Activated T-cell treated with anti-CD3 and anti-CD28 coated beads, Interleukin-2, amount 50 U/mL, for 4 hours (primary cell): ENCODE data around the gene ALLC. TPM values are rescaled to one million over a fixed set of nuclear protein-coding genes. Genes with fewer than 3 reads are reported as not detected.

Experiments
- ATAC-seq, 2 donors: fragments of 200-7000 bp; cut with Tn5 transposase; one replicate each; pipeline ENCODE4 v1.10.0; 2021
- DNase-seq: peaks from one replicate; pipeline ENCODE4 v3.0.0-alpha.2; 2020
- H3K27me3 Mint-ChIP-seq: one replicate; pipeline ENCODE4 v1.8.0; 2021; ENCODE audit warnings: low read depth, mixed read lengths
- H3K36me3 Mint-ChIP-seq: one replicate; pipeline ENCODE4 v1.8.0; 2022; ENCODE audit warnings: mixed read lengths; ENCODE audit not compliant: insufficient read depth
- H3K4me1 Mint-ChIP-seq: one replicate; pipeline ENCODE4 v1.8.0; 2021; ENCODE audit warnings: low read depth, mixed read lengths
- H3K4me3 Mint-ChIP-seq: one replicate; pipeline ENCODE4 v1.8.0; 2021; ENCODE audit warnings: mild to moderate bottlenecking, moderate library complexity, mixed read lengths
- H3K9me3 Mint-ChIP-seq: one replicate; pipeline ENCODE4 v1.8.0; 2021; ENCODE audit warnings: mixed read lengths
- total RNA-seq, 3 donors: library from RNA; stranded (reverse); gene quantifications; one replicate each; pipeline ENCODE4 v1.2.1, GENCODE V29; 2021

Gene ALLC
- total RNA-seq, 3 donors from 2014 or later = not detected

DNA sequence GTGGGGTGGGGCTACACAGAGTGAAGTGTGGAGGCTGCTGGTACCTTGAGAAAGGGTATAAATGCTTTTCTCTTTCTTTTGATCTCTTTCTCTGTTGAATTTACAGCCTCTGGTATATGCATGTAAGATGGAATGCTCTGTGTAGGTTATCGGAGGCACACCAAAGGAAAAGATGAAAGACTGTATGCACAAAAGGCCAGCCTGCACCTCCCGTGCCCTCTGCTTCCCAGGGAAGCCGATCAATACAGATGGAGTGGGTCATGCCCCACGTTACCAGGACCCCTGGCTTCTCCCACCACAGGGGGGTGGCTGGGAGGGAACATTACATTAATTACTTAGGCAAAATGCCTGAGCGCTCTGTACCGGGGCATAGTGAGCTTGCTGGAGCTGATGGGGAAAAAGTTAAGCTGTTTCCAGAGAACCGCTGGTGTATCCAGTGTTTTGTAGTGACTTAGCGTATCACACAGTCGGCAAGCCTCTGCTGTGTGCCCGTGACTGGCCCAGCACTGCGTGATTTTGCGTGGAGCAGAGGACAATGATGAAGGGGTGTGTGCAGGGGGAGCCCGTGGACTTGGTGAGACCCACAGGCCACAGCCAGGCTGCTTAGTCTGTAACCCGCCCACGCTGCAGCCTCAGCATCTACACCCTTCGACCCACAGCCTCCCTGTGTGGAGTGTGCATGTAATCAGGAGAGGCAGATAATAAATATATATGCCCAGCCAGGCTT is 8.0 kb downstream of the ALLC start:
- H3K4me3 Mint-ChIP-seq = no peak overlapping the region
- H3K36me3 Mint-ChIP-seq = no peaks in the 10 kb centered on the region
- ATAC-seq (no peak), DNase-seq (no peak)
- peaks cover 1% of the 10 kb centered on the region for H3K4me1 Mint-ChIP-seq
- peaks cover 9% of the 10 kb centered on the region for H3K27me3 Mint-ChIP-seq
- H3K9me3 Mint-ChIP-seq = no peaks in the 10 kb centered on the region

DNA sequence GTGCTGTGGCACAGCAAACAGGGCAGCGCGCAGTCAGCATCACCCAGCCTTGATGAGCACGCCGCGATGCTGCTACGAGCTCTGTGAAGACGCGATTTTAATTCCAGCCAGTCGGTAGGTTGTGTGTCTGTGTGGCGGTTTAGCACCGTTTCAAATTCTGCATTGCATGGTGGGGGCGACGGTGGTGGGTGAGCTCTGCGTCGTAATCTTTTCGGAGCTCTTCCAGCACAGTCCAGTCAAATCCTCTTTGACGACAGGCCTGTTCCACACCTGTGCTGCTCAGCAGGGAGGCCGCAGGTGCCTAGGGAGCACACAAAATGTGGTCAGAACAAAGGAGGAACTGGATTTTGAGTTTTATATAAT is 8.6 kb downstream of the ALLC start:
- ATAC-seq (no peak), DNase-seq (no peak)
- Mint-ChIP-seq H3K4me1 (no peaks in the 10 kb centered on the region), H3K4me3 (no peak overlapping the region), H3K36me3 (no peaks in the 10 kb centered on the region), H3K9me3 (no peaks in the 10 kb centered on the region), H3K27me3 (peaks cover 9% of the 10 kb centered on the region)

DNA sequence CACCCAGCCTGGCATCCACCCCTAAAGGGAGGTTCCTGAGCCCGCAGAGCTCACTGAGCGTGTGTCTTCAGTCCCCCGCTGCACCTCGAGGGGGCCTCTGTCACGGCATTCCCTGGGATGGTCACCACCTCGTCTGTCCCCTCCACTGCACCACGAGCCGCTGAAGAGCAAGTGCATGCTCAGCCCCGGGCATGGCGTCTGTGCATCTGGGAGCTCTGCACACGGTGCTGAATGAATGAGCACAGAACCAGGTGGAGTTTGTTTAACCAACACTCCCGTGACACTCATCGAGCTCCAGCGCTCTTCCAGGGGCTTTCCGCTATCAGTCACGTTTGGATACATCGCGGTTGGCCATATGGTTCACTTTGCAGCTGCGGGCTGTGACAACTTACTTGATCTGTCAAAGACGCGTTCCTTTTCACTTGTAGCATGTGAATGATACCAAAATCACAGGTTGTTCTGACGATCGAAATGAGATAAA is 9.2 kb downstream of the ALLC start:
- H3K27me3 Mint-ChIP-seq = peaks cover 9% of the 10 kb centered on the region
- no peaks in the 10 kb centered on the region for H3K4me1 Mint-ChIP-seq
- H3K36me3 Mint-ChIP-seq = no peaks in the 10 kb centered on the region
- H3K4me3 Mint-ChIP-seq = no peak overlapping the region
- no peak for ATAC-seq
- H3K9me3 Mint-ChIP-seq = no peaks in the 10 kb centered on the region
- no peak for DNase-seq

DNA sequence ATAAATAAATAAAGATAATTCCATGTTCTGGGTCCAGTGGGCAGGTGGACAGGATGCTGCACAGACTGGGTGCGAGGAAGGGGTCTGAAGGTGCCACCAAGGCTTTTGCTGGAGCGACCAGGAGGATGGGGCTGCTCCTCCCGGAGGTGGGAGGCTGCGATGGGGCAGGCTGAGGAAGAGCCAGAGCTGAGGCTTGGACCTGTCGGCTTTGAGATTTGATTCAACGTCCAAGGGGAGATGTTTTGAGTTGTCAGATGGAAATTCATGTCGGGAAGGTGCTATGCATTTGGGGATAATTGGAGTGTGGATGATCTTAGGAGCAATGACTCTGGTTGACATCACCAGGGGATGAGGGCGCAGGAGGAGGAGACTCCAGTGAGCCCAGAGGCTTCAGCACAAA is 11.7 kb downstream of the ALLC start:
- H3K27me3 Mint-ChIP-seq = peaks cover 9% of the 10 kb centered on the region
- ATAC-seq (no peak), DNase-seq (no peak)
- no peaks in the 10 kb centered on the region for H3K4me1 Mint-ChIP-seq
- H3K9me3 Mint-ChIP-seq = no peaks in the 10 kb centered on the region
- no peaks in the 10 kb centered on the region for H3K36me3 Mint-ChIP-seq
- no peak overlapping the region for H3K4me3 Mint-ChIP-seq

DNA sequence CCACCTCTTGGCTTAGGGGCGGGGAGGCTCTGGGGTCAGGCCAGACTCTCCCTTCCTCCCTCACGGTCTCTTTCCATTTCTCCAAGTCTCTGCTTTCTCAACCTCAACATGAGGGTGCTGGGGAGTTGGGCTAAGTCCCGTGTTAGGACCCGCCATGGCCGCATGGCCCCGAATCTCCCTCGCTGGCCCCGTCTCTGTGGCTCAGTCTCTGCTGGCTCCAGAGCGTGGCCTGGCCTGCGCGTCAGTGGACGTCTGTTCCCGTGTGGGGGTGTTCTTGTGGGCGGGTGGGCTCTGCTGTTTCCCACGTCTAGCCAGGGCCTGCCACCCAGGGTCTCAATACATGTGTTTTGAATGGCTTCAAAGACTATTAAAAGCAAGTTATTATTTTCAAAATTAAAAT is 12.4 kb downstream of the ALLC start:
- H3K27me3 Mint-ChIP-seq = peaks cover 9% of the 10 kb centered on the region
- no peak for DNase-seq
- H3K4me1 Mint-ChIP-seq = no peaks in the 10 kb centered on the region
- no peaks in the 10 kb centered on the region for H3K36me3 Mint-ChIP-seq
- no peaks in the 10 kb centered on the region for H3K9me3 Mint-ChIP-seq
- no peak for ATAC-seq
- no peak overlapping the region for H3K4me3 Mint-ChIP-seq

DNA sequence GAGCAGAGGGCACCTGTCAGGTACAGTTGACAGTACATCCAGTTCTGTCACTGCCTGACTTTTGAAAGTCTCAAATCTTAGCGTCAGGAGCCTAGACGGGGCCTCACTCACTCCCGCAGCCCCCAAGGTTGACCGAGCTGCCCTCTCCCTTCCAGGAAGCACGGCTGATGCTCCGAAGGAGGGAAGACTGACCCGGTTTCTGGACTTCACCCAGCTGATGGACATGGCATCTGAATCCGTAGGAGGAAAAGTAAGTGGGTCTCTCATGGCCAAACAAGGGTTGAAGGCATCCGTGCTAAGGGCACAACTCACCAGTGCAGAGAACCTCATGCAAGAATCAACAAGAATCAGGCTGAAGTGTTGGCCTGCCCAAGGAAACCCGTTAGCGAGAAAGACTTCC is 12.9 kb downstream of the ALLC start:
- Mint-ChIP-seq H3K27me3 (peaks cover 9% of the 10 kb centered on the region), H3K4me3 (no peak overlapping the region), H3K4me1 (no peaks in the 10 kb centered on the region), H3K36me3 (no peaks in the 10 kb centered on the region), H3K9me3 (no peaks in the 10 kb centered on the region)
- ATAC-seq (no peak), DNase-seq (no peak)

DNA sequence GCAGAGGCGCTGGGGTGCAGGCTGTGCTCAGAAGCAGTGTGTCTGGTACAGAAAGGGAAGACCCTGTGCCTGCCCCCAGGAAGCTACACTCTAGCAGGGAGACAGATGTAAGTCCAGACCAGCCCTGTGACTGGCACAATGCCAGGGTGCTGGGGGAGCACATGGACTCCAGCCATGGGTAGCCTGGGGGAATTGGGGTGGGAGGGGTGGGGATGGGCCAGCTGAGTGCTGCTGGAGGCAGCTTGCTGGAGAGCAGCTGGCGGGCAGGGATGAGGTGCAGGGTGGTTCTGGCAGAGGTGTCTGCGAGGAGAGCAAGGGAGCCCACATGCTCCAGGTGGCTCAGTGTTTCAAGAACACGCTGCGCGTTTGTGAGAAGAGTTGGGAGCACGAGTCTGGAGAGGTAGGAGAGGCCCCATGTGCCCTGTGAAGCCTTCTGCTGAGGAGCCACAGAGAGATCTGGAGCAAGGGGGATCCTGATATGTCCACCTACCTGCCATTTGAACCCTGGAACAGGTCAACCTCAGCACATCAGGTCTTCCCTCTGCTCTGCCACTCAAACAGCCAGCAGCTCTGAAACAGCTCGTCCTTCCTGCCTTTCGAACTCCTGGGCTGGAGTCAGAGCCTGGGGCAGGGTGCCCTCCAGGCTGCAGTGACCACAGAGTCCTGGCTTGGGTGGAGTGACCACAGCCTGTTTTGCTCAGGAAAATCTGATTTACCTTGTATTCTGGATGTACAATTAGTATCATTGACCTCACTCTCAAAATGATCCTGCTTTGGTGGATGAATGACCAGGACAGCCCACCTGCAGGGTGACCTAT is 15.1 kb downstream of the ALLC start:
- no peaks in the 10 kb centered on the region for H3K4me1 Mint-ChIP-seq
- no peaks in the 10 kb centered on the region for H3K36me3 Mint-ChIP-seq
- no peak overlapping the region for H3K4me3 Mint-ChIP-seq
- DNase-seq (no peak), ATAC-seq (no peak)
- H3K27me3 Mint-ChIP-seq = peaks cover 8% of the 10 kb centered on the region
- no peaks in the 10 kb centered on the region for H3K9me3 Mint-ChIP-seq

DNA sequence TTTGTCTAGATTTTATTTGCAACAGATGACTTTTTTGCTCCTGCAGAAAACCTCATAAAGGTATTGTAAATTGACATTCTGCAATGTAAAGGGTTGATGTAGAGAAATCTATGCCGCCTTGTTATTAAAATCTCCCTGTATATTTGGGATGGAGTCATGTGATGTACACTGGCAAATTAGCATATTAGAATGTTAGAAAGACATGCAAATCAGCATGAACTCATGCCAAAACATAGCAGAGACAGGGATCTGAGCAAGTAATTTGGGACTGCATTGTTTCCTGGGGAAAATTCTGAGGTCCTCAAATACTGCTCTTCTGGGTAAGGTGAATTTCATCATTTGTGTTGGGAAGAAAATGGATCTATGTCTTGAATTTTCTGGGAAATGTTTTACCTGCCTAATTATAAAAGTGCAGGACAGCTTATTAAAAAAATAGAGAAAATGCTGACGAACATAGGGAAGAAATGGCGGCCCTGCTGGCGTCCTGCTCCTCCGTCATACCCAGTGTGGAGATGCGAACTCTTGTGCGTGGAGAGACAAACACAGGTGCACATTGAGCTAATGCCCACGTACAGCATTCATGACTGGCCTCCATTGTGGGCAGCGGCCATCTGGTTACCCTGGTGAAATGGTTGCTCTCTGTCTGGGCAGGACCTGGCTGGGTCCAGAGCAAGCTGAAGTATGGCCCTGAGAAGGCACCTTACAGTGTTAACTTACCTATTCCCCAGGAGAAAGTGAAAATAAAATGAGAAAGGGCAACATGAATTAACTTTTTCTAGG is 16.3 kb downstream of the ALLC start:
- ATAC-seq = no peak

DNA sequence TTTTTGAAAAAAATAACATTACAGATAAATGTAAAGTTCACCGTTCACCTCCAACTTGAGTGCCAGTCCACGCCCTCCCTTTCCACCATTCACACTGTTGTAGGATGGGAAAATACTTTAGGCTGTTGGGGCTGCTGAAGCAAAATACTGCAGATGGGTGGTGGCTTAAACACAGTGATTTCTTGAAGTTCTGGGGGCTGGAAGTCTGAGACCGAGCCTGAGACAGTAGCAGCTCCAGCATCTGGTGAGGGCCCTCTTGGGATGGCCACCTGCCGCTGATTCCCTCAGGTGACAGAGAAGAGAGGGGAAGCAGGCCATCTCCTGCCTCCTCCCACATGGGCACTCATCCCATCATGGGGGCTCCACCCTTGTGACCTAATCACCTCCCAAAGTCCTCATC is 17.7 kb downstream of the ALLC start:
- DNase-seq = no peak
- Mint-ChIP-seq H3K4me1 (no peaks in the 10 kb centered on the region), H3K4me3 (no peak overlapping the region), H3K9me3 (no peaks in the 10 kb centered on the region), H3K36me3 (no peaks in the 10 kb centered on the region), H3K27me3 (peaks cover 4% of the 10 kb centered on the region)
- ATAC-seq = no peak

More for the DNA sequence above, 16.3 kb downstream of the ALLC start:
- Mint-ChIP-seq H3K27me3 (peaks cover 8% of the 10 kb centered on the region), H3K36me3 (no peaks in the 10 kb centered on the region), H3K4me3 (no peak overlapping the region), H3K9me3 (no peaks in the 10 kb centered on the region), H3K4me1 (no peaks in the 10 kb centered on the region)
- DNase-seq = no peak

DNA sequence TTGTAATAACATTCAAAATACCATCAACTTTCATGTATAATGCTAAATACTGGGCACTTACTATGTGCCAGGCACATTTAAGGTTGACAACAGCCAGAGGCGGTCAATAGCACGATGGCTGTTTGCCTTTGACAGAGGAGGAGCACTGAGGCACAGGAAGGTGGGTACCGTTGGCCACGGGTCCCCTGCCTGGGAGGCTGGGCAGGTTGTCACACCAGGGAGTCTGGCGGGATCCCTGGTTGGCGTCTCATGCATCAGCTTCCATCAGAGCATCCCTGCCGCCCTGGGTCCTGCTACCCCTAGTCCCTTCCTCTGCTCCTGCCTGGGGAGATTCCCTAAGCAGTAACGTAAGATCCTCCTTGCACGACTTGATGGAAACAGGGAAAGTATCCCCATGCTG is 19.4 kb downstream of the ALLC start:
- ATAC-seq = no peak
- no peak for DNase-seq
- Mint-ChIP-seq H3K4me3 (no peak overlapping the region), H3K4me1 (no peaks in the 10 kb centered on the region), H3K27me3 (peaks cover 4% of the 10 kb centered on the region), H3K36me3 (no peaks in the 10 kb centered on the region), H3K9me3 (no peaks in the 10 kb centered on the region)

DNA sequence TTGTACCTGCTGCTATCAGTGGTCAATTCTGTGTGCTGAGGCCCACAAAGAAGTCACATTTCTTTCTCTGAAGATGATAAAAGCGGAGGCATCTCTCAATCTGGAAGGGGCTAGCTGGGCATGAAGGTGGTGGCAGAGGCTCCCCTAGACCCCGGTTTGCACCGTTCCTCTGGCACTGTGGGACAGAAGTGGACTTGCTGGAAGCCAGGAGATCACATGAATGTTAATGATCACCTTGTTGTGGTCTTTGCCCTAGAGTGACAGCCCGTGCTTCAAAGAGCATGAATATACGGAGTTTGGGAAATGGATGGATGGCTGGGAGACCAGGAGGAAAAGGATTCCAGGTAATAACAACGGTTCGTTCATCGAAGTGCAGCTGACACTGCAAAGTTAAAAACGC is 20.2 kb downstream of the ALLC start:
- Mint-ChIP-seq H3K4me3 (no peak overlapping the region), H3K4me1 (no peaks in the 10 kb centered on the region), H3K9me3 (no peaks in the 10 kb centered on the region), H3K27me3 (peaks cover 4% of the 10 kb centered on the region), H3K36me3 (no peaks in the 10 kb centered on the region)
- ATAC-seq = no peak
- no peak for DNase-seq

DNA sequence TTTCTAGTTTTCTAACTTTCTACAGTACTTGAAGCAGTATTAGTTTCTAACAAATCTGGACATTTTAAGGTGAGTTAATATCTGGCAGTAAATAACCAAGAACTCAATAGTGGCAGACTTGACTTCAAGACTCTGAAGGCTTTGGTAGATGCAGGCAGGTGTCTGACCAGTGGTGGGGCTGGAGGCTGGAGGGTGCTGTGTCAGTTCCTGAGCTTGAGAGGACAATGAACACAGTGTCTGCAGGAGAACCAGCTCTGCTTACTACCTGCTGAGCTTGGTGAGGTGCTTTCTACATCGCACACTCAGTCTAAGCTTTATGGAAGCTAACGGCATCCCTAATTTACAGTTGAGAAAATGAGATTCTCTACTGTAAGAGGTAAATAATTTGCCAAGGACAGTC is 21.2 kb downstream of the ALLC start:
- ATAC-seq = no peak
- Mint-ChIP-seq H3K4me1 (no peaks in the 10 kb centered on the region), H3K27me3 (peaks cover 5% of the 10 kb centered on the region), H3K36me3 (no peaks in the 10 kb centered on the region), H3K4me3 (no peak overlapping the region), H3K9me3 (no peaks in the 10 kb centered on the region)
- no peak for DNase-seq

DNA sequence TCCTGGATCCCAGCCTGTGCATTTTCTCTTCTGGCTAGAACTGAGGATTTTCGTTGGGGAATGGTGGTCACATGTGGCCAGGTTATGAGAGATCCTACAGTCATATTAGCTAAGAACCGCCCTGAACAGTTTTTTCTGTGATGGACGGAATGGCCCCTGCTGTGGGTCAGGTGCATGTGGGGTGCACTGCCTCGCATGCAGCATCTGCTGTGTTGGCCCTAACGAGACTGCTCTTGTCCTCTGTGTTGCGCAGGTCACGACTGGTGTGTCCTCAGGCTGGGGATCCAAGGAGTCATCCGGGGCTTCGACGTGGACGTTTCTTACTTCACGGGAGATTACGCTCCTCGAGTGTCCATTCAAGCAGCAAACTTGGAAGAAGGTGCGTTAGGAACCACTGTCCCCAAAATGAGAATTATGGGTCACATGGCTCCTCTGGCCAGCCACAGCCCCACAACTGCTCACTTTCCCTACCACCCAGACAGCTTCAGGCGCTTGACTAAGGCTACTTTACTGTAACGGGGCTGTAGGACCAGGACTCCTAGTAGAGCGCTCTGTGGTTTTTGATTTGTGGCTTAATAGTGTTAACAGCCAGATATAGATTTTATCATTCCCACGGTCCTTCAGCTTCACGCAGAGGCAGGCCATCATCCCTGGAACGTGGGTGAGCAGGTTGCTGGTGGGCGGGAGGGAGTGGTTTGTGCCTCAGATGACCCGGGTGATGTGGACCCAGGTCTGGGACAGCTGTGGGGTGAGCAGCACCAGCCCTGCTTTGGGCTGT is 21.8 kb downstream of the ALLC start:
- H3K4me1 Mint-ChIP-seq = no peaks in the 10 kb centered on the region
- H3K9me3 Mint-ChIP-seq = no peaks in the 10 kb centered on the region
- ATAC-seq = no peak
- H3K36me3 Mint-ChIP-seq = no peaks in the 10 kb centered on the region
- no peak overlapping the region for H3K4me3 Mint-ChIP-seq
- DNase-seq = no peak
- peaks cover 6% of the 10 kb centered on the region for H3K27me3 Mint-ChIP-seq
